CD4-positive, CD25-positive, alpha-beta regulatory T cell (primary cell): Measurements from ENCODE around the gene PPP1CB. TPM values are rescaled to one million over a fixed set of nuclear protein-coding genes. Genes with fewer than 3 reads are reported as not detected.

Source experiments
- ATAC-seq, 2 donors: fragments of 150-1000 bp; cut with Tn5 transposase; one replicate each; pipeline ENCODE4 v1.10.0; 2021; ENCODE audit warnings: low read depth in 2 of 2, moderate number of reproducible peaks in 2 of 2, moderate library complexity in 1 of 2
- DNase-seq, 3 donors: peaks; one replicate each; pipeline versions ENCODE4 v3.0.0 to v3.0.0-alpha.2; 2012 to 2022; ENCODE audit warnings: mixed read lengths in 1 of 3
- H3K27ac ChIP-seq: one replicate; pipeline ENCODE4 v1.7.0; 2013; ENCODE audit warnings: mild to moderate bottlenecking, low read length; ENCODE audit not compliant: insufficient read depth, poor library complexity, severe bottlenecking
- H3K27me3 ChIP-seq: one replicate; pipeline ENCODE4 v1.7.0; 2013; ENCODE audit warnings: low read length; ENCODE audit not compliant: control insufficient read depth, insufficient read depth
- H3K36me3 ChIP-seq: one replicate; pipeline ENCODE4 v1.7.0; 2013; ENCODE audit warnings: mild to moderate bottlenecking, low read length, moderate library complexity; ENCODE audit not compliant: control insufficient read depth, insufficient read depth
- H3K4me1 ChIP-seq: 2 replicates; pipeline ENCODE4 v1.7.0; 2013; ENCODE audit warnings: mild to moderate bottlenecking, low read length; ENCODE audit not compliant: insufficient read depth, control insufficient read depth, poor library complexity, severe bottlenecking
- H3K4me3 ChIP-seq: one replicate; pipeline ENCODE4 v1.7.0; 2013; ENCODE audit warnings: low read depth, mild to moderate bottlenecking, low read length, moderate library complexity
- H3K9me3 ChIP-seq, 2 experiments: 1 replicate in 1 of 2; 2 replicates in 1 of 2; pipeline ENCODE4 v1.7.0; 2013; ENCODE audit warnings: low read length in 2 of 2, mild to moderate bottlenecking in 1 of 2, moderate library complexity in 1 of 2; ENCODE audit not compliant: control insufficient read depth in 2 of 2
- H3K27ac Mint-ChIP-seq, 3 donors: one replicate each; pipeline ENCODE4 v1.8.0; 2020 to 2022; ENCODE audit warnings: mild to moderate bottlenecking in 3 of 3, mixed read lengths in 3 of 3, moderate library complexity in 2 of 3
- H3K27me3 Mint-ChIP-seq: one replicate; pipeline ENCODE4 v1.8.0; 2022; ENCODE audit warnings: mild to moderate bottlenecking, mixed read lengths
- H3K36me3 Mint-ChIP-seq: one replicate; pipeline ENCODE4 v1.8.0; 2020; ENCODE audit warnings: mixed read lengths
- H3K4me1 Mint-ChIP-seq, 4 donors: one replicate each; pipeline ENCODE4 v1.8.0; 2020 to 2022; ENCODE audit warnings: mixed read lengths in 4 of 4, mild to moderate bottlenecking in 1 of 4
- H3K4me3 Mint-ChIP-seq, 4 donors: one replicate each; pipeline ENCODE4 v1.8.0; 2020 to 2022; ENCODE audit warnings: mild to moderate bottlenecking in 4 of 4, mixed read lengths in 4 of 4, moderate library complexity in 3 of 4
- H3K9me3 Mint-ChIP-seq, 7 donors: one replicate each; pipeline ENCODE4 v1.8.0; 2020 to 2022; ENCODE audit warnings: mixed read lengths in 7 of 7, mild to moderate bottlenecking in 3 of 7, moderate library complexity in 2 of 7
- polyA plus RNA-seq, 4 donors: library from polyadenylated mRNA; unstranded; fragments of 300-500 nt; fragmentation: Illumina TruSeq; gene quantifications; one replicate each; pipeline ENCODE4 v1.2.3, GENCODE V29; 2021
- total RNA-seq: library from RNA; stranded (reverse); gene quantifications from one replicate; pipeline ENCODE4 v1.2.3, GENCODE V29; 2022

Gene PPP1CB
- total and polyA plus RNA-seq, 5 donors from 2014 or later = 102 to 303 (median 121) TPM

- H3K36me3 ChIP-seq = no peaks in the 10 kb centered on the region
- DNase-seq (no peak), ATAC-seq (no peak)
- no peak overlapping the region for H3K27ac ChIP-seq
- no peak overlapping the region for H3K27ac Mint-ChIP-seq
- no peaks in the 10 kb centered on the region for H3K27me3 ChIP-seq
- H3K4me1 Mint-ChIP-seq = peaks cover 0 to 3% (median 0%) of the 10 kb centered on the region in 4 donors
- peaks cover 0 to 3% (median 2%) of the 10 kb centered on the region in 7 donors for H3K9me3 Mint-ChIP-seq
- H3K4me3 Mint-ChIP-seq = no peak overlapping the region
- no peak overlapping the region for H3K4me3 ChIP-seq
- H3K27me3 Mint-ChIP-seq = no peaks in the 10 kb centered on the region
- H3K36me3 Mint-ChIP-seq = peaks cover 3% of the 10 kb centered on the region
- peaks cover 0 to 2% of the 10 kb centered on the region in 2 experiments for H3K9me3 ChIP-seq
- no peaks in the 10 kb centered on the region for H3K4me1 ChIP-seq
These were observed 41.1 kb upstream of the PPP1CB start for GRCh38 chr2:28710545-28710944.

DNA sequence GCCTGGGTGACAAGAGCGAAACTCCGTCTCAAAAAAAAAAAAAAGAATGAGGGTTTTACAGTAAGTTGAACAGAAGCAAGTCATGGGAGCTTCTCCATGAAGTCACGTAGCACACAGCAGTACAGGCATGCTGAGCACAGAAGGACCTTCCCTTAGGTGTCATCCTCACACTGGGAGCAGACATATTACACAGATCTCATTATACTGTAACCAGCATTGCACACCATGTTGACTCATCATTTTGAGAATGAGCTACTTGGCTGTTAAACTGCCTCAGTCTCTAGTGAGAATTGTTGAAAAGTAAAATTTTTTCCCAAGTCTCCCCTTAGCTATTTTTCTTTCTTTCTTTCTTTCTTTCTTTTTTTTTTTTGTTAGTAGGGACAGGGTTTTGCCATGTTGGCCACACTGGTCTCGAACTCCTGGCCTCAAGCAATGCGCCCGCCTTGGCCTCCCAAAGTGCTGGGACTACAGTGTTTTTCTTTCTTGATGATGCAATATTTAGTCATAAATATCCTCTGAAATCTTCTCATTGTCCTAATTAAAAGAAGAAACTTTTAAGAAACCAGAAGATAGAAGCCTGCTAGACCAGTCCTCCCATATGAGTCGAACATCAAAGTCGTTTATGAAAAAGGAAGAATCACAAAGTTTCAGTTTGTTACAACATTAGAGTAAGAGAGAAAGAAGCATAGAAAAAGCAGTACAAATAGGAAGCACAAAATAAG is 37.9 kb upstream of the PPP1CB start:
- Histone ChIP-seq H3K9me3 (no peaks in the 10 kb centered on the region), H3K27ac (no peak overlapping the region), H3K4me3 (no peak overlapping the region), H3K4me1 (no peaks in the 10 kb centered on the region), H3K36me3 (no peaks in the 10 kb centered on the region), H3K27me3 (no peaks in the 10 kb centered on the region)
- H3K4me1 Mint-ChIP-seq = peaks cover 0 to 3% (median 0%) of the 10 kb centered on the region in 4 donors
- H3K27ac Mint-ChIP-seq = no peak overlapping the region
- no peak for ATAC-seq
- no peaks in the 10 kb centered on the region for H3K36me3 Mint-ChIP-seq
- H3K27me3 Mint-ChIP-seq = no peaks in the 10 kb centered on the region
- peaks cover 0 to 1% (median 0%) of the 10 kb centered on the region in 7 donors for H3K9me3 Mint-ChIP-seq
- no peak overlapping the region for H3K4me3 Mint-ChIP-seq
- DNase-seq = no peak

DNA sequence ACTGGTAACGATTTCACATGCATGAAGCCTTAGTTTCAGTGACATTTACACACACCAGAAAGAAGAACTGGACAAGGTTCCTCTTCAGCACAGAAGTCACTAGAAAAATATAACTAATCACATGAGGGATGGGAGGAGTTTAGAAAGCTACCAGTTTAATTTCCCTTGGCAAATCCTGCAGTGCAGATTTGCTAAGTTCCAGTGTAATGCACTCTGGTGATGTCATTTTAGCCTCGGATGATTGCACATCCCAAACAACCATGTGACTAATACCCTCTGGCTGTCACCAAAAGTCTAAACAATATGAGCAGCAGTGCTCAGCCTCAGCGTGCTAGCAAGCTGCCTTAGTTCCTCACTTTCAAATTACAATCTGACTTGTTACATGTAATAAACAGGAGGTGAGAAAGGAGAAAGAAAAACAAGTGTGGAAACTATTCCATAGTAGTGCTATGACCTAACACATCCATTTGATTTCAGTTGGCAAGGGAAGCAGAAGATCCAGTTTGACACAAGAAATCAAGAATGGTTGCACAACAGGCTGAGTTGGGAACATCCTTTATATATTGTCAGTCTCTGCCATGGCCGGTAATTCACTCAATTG is 35.3 kb upstream of the PPP1CB start:
- DNase-seq = no peak
- no peaks in the 10 kb centered on the region for H3K27me3 ChIP-seq
- Mint-ChIP-seq H3K27ac (peak overlapping the region in 1 of 3 donors; percentile 18), H3K4me3 (no peak overlapping the region), H3K9me3 (peaks cover 0 to 2% (median 0%) of the 10 kb centered on the region in 7 donors), H3K4me1 (peaks cover 0 to 3% (median 0%) of the 10 kb centered on the region in 4 donors), H3K27me3 (no peaks in the 10 kb centered on the region), H3K36me3 (no peaks in the 10 kb centered on the region)
- H3K36me3 ChIP-seq = no peaks in the 10 kb centered on the region
- H3K4me1 ChIP-seq = no peaks in the 10 kb centered on the region
- no peak overlapping the region for H3K27ac ChIP-seq
- ATAC-seq = peak; percentile 28 to 32
- no peaks in the 10 kb centered on the region for H3K9me3 ChIP-seq
- no peak overlapping the region for H3K4me3 ChIP-seq

GRCh38 chr2:28717339-28717758 is 34.3 kb upstream of the PPP1CB start:
- Mint-ChIP-seq H3K27me3 (no peaks in the 10 kb centered on the region), H3K4me3 (no peak overlapping the region), H3K9me3 (peaks cover 0 to 2% (median 0%) of the 10 kb centered on the region in 7 donors), H3K36me3 (no peaks in the 10 kb centered on the region), H3K27ac (peak overlapping the region in 2 of 3 donors; percentile 39 to 52), H3K4me1 (no peaks in the 10 kb centered on the region)
- DNase-seq = no peak
- H3K9me3 ChIP-seq = no peaks in the 10 kb centered on the region
- peak in 1 of 2 donors; percentile 20 for ATAC-seq
- no peaks in the 10 kb centered on the region for H3K4me1 ChIP-seq
- no peaks in the 10 kb centered on the region for H3K36me3 ChIP-seq
- no peaks in the 10 kb centered on the region for H3K27me3 ChIP-seq
- no peak overlapping the region for H3K27ac ChIP-seq
- no peak overlapping the region for H3K4me3 ChIP-seq

DNA sequence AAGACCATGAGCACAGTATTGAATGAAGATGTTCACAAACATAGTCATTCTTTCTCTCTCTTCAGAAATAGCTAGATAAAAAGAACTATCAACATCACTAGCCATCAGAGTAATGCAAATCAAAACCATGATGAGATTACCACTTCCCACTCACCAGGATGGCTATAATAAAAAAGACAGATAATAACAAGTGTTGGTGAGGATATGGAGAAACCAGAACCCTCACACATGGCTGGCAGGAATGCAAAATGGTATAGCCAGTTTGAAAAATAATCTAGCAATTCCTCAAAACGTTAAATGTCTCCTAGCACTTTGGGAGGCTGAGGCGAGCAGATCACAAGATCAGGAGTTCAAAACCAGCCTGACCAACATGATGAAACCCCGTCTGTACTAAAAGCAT is 31.3 kb upstream of the PPP1CB start:
- peaks cover 0 to 2% (median 0%) of the 10 kb centered on the region in 7 donors for H3K9me3 Mint-ChIP-seq

DNA sequence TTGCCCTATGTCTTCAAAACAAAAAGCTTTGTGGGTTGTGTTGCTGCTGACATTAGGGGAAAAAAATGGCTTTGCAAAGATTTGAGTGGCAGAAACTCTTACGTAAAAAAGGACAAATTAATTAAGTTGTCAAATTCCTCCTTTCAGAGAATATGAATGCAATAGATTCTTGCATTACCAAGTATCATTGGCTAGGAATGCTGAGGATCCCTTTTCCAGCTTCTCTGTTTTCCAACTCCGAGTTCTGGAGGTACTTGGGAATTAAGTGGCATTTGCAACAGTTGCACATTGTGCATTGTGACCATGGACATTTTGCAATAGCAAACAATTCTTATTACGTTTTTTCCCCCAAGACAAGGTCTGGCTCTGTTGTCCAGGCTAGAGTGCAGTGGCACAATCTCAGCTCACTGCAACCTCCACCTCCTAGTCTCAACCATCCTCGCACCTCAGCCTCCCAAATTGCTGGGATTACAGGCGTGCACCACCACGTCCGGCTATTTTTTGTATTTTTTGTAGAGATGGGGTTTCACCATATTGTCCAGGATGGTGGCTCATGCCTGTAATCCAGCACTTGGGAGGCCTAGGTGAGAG is 29.9 kb upstream of the PPP1CB start:
- Mint-ChIP-seq H3K9me3 (peaks cover 0 to 2% (median 0%) of the 10 kb centered on the region in 7 donors), H3K27ac (no peak overlapping the region), H3K4me1 (no peaks in the 10 kb centered on the region), H3K27me3 (no peaks in the 10 kb centered on the region), H3K4me3 (no peak overlapping the region), H3K36me3 (no peaks in the 10 kb centered on the region)
- Histone ChIP-seq H3K4me1 (no peaks in the 10 kb centered on the region), H3K36me3 (no peaks in the 10 kb centered on the region), H3K9me3 (no peaks in the 10 kb centered on the region), H3K4me3 (no peak overlapping the region), H3K27me3 (no peaks in the 10 kb centered on the region), H3K27ac (no peak overlapping the region)
- DNase-seq (no peak), ATAC-seq (no peak)

More for the DNA sequence above, 31.3 kb upstream of the PPP1CB start:
- H3K27ac Mint-ChIP-seq = no peak overlapping the region
- H3K4me1 Mint-ChIP-seq = no peaks in the 10 kb centered on the region
- Histone ChIP-seq H3K4me1 (no peaks in the 10 kb centered on the region), H3K36me3 (no peaks in the 10 kb centered on the region), H3K27me3 (no peaks in the 10 kb centered on the region), H3K27ac (no peak overlapping the region), H3K4me3 (no peak overlapping the region), H3K9me3 (no peaks in the 10 kb centered on the region)
- no peaks in the 10 kb centered on the region for H3K27me3 Mint-ChIP-seq
- DNase-seq (no peak), ATAC-seq (no peak)
- no peak overlapping the region for H3K4me3 Mint-ChIP-seq
- H3K36me3 Mint-ChIP-seq = no peaks in the 10 kb centered on the region

- H3K27me3 Mint-ChIP-seq = no peaks in the 10 kb centered on the region
These were observed 26.5 kb upstream of the PPP1CB start for GRCh38 chr2:28725021-28725711.

More at GRCh38 chr2:28725021-28725711, 26.5 kb upstream of the PPP1CB start:
- Mint-ChIP-seq H3K36me3 (no peaks in the 10 kb centered on the region), H3K4me3 (no peak overlapping the region), H3K9me3 (no peaks in the 10 kb centered on the region), H3K4me1 (peaks cover 0 to under 1% (median 0%) of the 10 kb centered on the region in 4 donors), H3K27ac (no peak overlapping the region)
- Histone ChIP-seq H3K9me3 (no peaks in the 10 kb centered on the region), H3K4me1 (no peaks in the 10 kb centered on the region), H3K4me3 (no peak overlapping the region), H3K36me3 (no peaks in the 10 kb centered on the region), H3K27ac (no peak overlapping the region), H3K27me3 (no peaks in the 10 kb centered on the region)
- DNase-seq (no peak), ATAC-seq (no peak)
